GM12873 (cell line): ENCODE results near the gene PARVG.

Source experiments
- TF ChIP-seq, protein P1 (sequence below): IDR thresholded peaks from 2 replicates; pipeline ENCODE4 v1.5.1; 2012; ENCODE audit warnings: low read depth, mild to moderate bottlenecking, moderate library complexity, low read length, control low read depth; ENCODE audit not compliant: insufficient read depth; ENCODE audit errors: missing control alignments

The PARVG gene

DNA sequence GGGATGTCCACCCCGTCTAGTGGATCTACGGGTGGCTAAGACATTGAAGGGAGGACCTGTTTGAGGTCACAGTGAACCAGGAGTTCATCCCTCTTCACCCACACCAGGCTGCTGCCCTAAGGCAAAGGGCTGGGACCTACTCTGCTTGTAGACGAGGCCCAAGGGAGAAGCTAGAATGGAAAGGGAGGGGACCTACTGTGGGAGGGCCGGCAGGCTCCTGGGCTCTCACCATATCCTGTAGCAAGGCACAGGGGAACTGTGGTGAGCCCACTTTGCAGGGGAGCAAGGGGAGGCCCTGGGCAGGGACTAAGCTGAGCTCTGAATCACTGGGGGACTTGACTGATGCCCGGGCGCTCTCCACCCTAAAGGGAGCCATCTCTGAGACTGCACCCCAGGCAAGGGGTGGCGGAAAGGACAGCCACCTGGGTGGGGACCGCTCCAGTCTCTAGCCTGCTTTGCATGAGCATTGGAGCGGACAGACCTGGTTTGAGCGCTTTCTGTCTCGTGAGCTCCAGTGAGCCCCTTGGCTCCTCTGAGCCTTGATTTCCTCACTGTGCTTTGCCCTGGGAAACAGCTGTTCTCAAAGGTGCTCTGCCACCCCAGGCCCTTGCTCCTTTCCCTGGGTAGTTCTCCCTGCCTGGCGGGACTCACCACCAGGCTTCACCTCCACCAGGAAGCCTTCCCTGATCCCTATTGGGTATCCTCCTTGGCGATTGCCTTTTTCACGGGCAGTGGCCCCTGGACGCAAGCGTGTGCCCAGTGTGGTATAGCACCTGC, 24.2 kb downstream of the PARVG start:
- TF ChIP-seq, protein P1, sequence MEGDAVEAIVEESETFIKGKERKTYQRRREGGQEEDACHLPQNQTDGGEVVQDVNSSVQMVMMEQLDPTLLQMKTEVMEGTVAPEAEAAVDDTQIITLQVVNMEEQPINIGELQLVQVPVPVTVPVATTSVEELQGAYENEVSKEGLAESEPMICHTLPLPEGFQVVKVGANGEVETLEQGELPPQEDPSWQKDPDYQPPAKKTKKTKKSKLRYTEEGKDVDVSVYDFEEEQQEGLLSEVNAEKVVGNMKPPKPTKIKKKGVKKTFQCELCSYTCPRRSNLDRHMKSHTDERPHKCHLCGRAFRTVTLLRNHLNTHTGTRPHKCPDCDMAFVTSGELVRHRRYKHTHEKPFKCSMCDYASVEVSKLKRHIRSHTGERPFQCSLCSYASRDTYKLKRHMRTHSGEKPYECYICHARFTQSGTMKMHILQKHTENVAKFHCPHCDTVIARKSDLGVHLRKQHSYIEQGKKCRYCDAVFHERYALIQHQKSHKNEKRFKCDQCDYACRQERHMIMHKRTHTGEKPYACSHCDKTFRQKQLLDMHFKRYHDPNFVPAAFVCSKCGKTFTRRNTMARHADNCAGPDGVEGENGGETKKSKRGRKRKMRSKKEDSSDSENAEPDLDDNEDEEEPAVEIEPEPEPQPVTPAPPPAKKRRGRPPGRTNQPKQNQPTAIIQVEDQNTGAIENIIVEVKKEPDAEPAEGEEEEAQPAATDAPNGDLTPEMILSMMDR = no peak

DNA sequence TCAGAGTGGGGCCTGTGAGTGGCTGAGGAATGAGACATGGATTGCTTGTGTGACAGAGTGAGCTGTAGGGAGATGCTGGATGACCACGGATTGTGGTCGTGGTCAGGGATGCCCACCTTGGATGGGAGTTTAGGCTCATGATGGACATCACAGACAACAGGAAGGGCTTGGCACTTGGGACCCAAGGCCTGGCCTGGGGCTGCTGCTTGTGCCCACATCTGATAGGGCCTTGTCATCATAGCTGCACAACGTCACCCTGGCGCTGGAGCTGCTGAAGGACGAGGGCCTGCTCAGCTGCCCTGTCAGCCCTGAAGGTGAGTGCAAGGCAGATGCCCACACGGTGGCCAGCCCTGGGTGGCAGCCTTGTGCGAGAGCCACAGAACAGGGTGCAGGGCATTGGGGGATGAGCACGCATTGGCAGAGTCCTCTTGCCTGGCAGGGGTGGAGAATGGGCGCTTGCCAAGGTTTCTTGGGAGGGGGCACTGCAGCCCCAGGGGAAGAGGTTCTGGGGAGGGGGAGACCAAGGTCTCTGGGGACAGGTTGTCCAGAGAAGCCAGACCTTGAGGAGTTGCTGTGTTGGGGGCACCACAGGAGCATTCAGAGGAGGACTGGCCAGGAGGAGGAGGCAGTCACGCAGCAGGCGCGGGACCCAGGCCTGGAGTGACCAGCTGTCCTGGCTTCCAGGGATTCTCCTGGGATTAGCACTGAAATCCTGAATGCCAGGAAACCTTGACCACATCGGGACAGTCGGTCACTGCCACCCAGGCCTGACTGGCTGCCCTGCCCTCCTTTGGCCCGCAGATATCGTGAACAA, 25.0 kb downstream of the PARVG start:
- TF ChIP-seq, protein P1 = no peak

DNA sequence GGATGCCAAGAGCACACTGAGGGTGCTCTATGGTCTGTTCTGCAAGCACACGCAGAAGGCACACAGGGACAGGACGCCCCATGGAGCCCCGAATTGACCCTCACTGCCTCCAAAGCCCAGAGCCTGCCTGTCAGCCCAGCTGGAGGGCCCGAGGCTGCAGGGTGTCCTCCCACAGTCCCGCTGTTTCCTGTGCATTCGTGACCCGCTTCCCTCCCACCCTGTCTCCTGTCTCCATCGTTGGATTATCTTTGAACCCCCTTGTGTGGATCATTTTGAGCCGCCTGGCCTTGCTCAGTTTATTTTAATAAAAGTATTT, 25.6 kb downstream of the PARVG start:
- TF ChIP-seq, protein P1 = no peak

DNA sequence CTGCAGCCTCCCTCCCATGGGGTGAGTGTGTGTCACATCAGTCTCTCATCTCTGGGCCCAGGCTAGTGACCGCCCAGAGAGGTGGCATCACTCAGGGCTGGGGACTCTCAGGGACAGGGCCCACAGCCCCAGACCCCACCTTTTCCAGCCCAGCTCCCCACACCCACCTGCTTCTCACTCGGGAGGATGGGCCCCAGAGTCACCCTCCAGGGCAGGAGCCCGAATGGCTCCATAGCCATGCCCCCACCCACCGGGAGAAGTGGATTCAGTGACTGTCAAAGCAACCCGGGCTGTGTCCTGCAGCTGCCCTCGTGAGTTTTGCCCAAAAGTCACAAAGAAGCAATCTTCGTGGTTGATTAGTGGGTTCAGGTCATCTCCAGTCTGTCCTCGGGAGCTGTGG, 26.0 kb downstream of the PARVG start:
- TF ChIP-seq, protein P1 = no peak

DNA sequence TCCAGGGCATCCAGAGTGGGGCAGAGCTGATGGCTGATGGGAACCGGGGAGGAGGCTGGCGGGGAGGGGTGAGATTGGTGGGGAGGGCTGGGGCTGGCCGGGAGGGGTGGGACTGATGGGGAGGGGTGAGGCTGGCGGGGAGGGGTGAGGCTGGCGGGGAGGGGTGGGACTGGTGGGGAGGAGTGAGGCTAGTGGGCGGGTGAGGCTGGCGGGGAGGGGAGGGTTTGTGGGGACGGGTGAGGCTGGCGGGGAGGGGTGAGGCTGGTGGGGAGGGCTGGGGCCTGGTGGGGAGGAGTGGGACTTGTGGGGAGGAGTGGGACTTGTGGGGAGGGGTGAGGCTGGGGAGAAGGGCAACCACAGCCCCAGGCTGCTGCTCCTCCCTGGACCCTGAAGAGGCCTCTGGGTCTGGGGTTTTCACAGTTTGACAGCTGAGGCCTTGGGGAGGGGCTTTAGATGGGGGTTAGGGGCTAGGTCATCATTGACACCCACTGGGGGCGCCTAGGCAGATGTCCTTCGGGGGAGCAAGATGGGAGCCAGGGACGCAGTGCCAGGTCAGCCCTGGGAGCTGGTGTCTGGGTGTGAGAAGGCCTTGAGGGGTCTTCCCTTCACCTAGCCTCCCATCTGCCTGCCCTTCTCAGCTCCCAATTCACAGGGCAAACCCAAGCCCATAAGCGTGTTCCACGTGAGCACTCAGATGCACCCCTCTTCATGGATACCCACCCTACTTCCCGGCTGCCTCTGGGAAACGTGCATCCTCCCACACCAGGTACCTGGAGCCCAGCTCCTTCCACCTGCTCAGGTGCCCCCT, 26.7 kb downstream of the PARVG start:
- TF ChIP-seq, protein P1 = no peak

DNA sequence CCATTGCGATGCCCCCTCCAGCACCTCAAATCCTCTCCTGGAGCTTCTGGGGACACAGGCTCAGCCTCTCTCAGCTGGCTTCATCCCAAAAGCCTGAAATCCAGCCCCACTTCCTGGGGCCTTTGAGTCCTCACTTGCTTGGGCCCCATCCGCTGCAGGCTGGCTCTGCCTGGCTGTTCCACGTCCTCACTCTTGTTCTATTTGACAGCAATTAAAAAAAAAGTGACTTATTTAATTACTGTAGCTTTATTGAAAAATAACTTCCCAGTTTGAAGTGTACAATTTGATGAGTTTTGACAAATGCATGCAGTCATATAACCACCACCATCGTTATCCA, 27.2 kb downstream of the PARVG start:
- TF ChIP-seq, protein P1 = no peak

DNA sequence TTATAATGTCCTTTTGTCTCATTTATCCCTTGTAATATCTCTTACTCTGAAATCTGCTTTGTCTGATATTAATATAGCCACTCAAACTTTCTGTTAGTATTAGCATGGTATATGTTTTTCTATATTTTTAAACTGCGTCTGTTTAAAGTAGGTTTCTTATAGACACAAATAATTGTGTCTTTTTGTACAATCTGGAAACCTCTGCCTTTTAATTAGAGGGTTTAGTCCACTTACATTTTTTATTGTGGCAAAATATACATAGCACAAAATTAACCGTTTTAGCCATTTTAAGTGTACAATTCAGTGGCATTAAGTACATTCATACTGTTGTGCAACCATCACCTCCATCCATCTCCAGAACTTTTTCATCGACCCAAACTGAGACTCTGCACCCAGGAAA, 28.6 kb downstream of the PARVG start:
- TF ChIP-seq, protein P1 = no peak
